ENCODE results near the gene CLASP2. TPM values are rescaled to one million over a fixed set of nuclear protein-coding genes. Genes with fewer than 3 reads are reported as not detected.

The CLASP2 gene
- total RNA-seq, 3 donors from 2014 or later (not counting 1 experiment from before 2014, with no cell fraction given) = 93.8 to 109 (median 99.3) TPM

DNA sequence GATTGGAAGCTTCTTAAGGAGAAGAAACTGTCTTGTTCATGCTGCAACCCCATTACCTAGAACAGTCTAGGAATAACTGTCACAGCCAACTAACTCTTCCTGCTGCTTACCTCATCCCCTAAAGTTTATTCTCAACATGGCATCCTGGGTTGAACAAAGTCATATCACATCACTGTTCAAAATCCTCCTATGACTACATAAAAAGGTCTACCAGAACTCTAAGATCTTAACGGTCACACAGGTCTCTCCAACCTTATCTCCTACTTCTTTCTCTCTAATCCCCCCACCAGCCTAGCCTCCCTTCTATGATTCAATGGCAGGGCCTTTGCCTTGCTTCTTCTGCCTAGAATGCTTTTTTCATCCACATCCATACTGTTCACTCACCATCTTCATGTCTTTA, 69.3 kb downstream of the CLASP2 start:
- no peak overlapping the region for H3K27ac Mint-ChIP-seq
- WGBS (ENCODE audit: insufficient coverage) = 86% methylated on average over 1 of the region's 1 CpG
- no peaks in the 10 kb centered on the region for H3K27me3 Mint-ChIP-seq (ENCODE audit: low read depth in 2 of 2)

DNA sequence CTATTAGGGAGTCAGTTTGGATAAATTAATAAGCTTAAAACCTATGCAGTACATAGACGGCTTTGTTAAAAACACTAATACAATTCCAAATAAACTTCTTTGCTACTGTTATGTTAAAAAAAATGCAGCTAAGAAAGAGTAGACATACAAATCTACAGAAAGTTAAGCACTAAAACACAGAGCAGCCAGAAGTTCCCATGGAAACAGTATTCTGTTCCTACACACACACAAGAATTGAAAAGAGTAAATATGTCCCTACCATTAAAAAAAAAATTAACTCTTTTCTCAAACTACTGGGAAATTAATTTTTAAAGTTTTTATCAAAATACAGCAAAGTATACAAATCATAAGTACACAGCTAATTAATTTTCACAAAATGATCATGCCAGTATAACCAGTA, 71.6 kb downstream of the CLASP2 start:
- Histone ChIP-seq H3K4me3 (ENCODE audit: low read length) (no peak overlapping the region), H3K9me3 (ENCODE audit: control insufficient read depth, insufficient read depth, low read length) (no peaks in the 10 kb centered on the region), H3K27ac (ENCODE audit: low read length) (no peak overlapping the region), H3K4me1 (ENCODE audit: control insufficient read depth, insufficient read depth, low read length) (no peaks in the 10 kb centered on the region), H3K27me3 (ENCODE audit: control insufficient read depth, insufficient read depth, low read length) (no peaks in the 10 kb centered on the region), H3K36me3 (ENCODE audit: control insufficient read depth, insufficient read depth, low read length) (peaks cover 12% of the 10 kb centered on the region)
- H3K9me3 Mint-ChIP-seq = no peaks in the 10 kb centered on the region
- TF ChIP-seq, protein P1, sequence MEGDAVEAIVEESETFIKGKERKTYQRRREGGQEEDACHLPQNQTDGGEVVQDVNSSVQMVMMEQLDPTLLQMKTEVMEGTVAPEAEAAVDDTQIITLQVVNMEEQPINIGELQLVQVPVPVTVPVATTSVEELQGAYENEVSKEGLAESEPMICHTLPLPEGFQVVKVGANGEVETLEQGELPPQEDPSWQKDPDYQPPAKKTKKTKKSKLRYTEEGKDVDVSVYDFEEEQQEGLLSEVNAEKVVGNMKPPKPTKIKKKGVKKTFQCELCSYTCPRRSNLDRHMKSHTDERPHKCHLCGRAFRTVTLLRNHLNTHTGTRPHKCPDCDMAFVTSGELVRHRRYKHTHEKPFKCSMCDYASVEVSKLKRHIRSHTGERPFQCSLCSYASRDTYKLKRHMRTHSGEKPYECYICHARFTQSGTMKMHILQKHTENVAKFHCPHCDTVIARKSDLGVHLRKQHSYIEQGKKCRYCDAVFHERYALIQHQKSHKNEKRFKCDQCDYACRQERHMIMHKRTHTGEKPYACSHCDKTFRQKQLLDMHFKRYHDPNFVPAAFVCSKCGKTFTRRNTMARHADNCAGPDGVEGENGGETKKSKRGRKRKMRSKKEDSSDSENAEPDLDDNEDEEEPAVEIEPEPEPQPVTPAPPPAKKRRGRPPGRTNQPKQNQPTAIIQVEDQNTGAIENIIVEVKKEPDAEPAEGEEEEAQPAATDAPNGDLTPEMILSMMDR (IDR thresholded peaks at IDR 0.05) = no peak
- H3K4me3 Mint-ChIP-seq = no peak overlapping the region
- intact Hi-C loops (cut with micrococcal nuclease) = no loop called here
- no peak for ATAC-seq
- H3K4me1 Mint-ChIP-seq = peaks cover 17 to 23% of the 10 kb centered on the region in 2 donors
- no peaks in the 10 kb centered on the region for H3K27me3 Mint-ChIP-seq (ENCODE audit: low read depth in 2 of 2)
- DNase-seq = no peak
- no CpG with 5 or more reads among the region's 1 CpG for WGBS (ENCODE audit: insufficient coverage)
- H3K27ac Mint-ChIP-seq = no peak overlapping the region
- no peaks in the 10 kb centered on the region for H3K36me3 Mint-ChIP-seq

More for the DNA sequence above, 69.3 kb downstream of the CLASP2 start:
- Histone ChIP-seq H3K27me3 (ENCODE audit: control insufficient read depth, insufficient read depth, low read length) (no peaks in the 10 kb centered on the region), H3K36me3 (ENCODE audit: control insufficient read depth, insufficient read depth, low read length) (peaks cover 9% of the 10 kb centered on the region), H3K27ac (ENCODE audit: low read length) (no peak overlapping the region), H3K4me1 (ENCODE audit: control insufficient read depth, insufficient read depth, low read length) (no peaks in the 10 kb centered on the region), H3K4me3 (ENCODE audit: low read length) (no peak overlapping the region), H3K9me3 (ENCODE audit: control insufficient read depth, insufficient read depth, low read length) (no peaks in the 10 kb centered on the region)
- TF ChIP-seq, protein P1 (IDR thresholded peaks at IDR 0.05) = no peak
- ATAC-seq = no peak
- no peak for DNase-seq
- Mint-ChIP-seq H3K4me3 (no peak overlapping the region), H3K9me3 (no peaks in the 10 kb centered on the region), H3K4me1 (peaks cover 33 to 38% of the 10 kb centered on the region in 2 donors), H3K36me3 (no peaks in the 10 kb centered on the region)
- intact Hi-C loops (cut with micrococcal nuclease) = no loop called here

DNA sequence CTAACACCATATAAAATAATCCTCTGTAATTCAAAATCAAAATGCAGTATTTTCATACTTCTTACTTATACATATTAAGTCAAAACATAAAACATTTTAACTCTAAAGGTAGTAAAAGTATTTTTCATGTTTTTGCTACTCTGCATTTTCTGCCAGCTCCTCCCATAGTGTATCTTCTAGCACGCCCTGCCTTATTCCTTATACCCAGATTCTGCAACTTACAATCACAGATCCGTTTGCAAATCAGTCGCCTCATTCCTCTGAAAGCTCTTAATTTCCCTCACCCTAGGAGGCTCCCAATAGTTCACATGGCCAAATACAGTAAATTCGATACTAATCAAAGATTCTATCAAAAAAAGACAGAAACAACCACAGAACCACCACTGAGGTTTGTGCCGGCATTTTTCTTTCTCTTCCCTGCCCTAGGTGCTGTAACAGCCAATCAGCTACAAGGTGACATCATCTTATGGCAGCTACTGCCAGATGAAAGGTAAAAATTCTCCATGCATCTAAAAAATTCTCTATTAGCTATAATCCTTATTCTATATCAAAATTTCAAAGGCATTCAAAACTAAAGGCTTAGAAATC, 72.9 kb downstream of the CLASP2 start:
- ATAC-seq = peak in 2 of 3 donors; percentile 36 to 67
- no peaks in the 10 kb centered on the region for H3K9me3 Mint-ChIP-seq
- no peaks in the 10 kb centered on the region for H3K4me1 ChIP-seq (ENCODE audit: control insufficient read depth, insufficient read depth, low read length)
- H3K4me3 Mint-ChIP-seq = no peak overlapping the region
- H3K4me1 Mint-ChIP-seq = peaks cover 10 to 16% of the 10 kb centered on the region in 2 donors
- H3K27me3 Mint-ChIP-seq (ENCODE audit: low read depth in 2 of 2) = no peaks in the 10 kb centered on the region
- peak in 1 of 2 donors; percentile 67 for DNase-seq
- H3K27me3 ChIP-seq (ENCODE audit: control insufficient read depth, insufficient read depth, low read length) = no peaks in the 10 kb centered on the region
- TF ChIP-seq, protein P1 (IDR thresholded peaks at IDR 0.05) = no peak
- H3K27ac Mint-ChIP-seq = no peak overlapping the region
- WGBS (ENCODE audit: insufficient coverage) = 72% methylated on average over 5 of the region's 5 CpGs
- H3K4me3 ChIP-seq (ENCODE audit: low read length) = no peak overlapping the region
- intact Hi-C loops (cut with micrococcal nuclease) = no loop called here
- H3K27ac ChIP-seq (ENCODE audit: low read length) = no peak overlapping the region
- H3K36me3 ChIP-seq (ENCODE audit: control insufficient read depth, insufficient read depth, low read length) = peaks cover 12% of the 10 kb centered on the region
- H3K36me3 Mint-ChIP-seq = no peaks in the 10 kb centered on the region
- H3K9me3 ChIP-seq (ENCODE audit: control insufficient read depth, insufficient read depth, low read length) = no peaks in the 10 kb centered on the region

DNA sequence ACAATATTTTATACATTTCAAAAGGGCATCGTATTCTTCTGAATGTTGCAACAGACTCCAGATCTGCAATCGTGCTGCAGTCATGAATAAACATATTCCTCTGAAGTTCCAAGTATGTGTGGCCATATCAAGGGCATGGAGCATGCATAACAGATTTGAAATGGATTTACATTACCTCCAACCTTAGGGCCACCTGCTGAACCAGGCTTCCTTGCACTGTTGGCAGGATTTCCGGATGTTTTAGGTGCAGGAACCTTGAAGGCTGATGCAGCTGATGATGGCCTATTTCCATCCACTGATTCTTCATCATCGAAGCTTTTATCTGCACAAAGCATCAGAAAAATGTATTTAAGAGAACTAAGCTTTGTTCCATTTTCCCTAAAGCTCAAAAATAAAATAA, 73.5 kb downstream of the CLASP2 start:
- Mint-ChIP-seq H3K4me3 (no peak overlapping the region), H3K4me1 (peaks cover 11 to 16% of the 10 kb centered on the region in 2 donors), H3K27me3 (ENCODE audit: low read depth in 2 of 2) (no peaks in the 10 kb centered on the region), H3K27ac (peak overlapping the region in 1 of 2 donors; percentile 43), H3K9me3 (no peaks in the 10 kb centered on the region), H3K36me3 (no peaks in the 10 kb centered on the region)
- DNase-seq = no peak
- H3K4me3 ChIP-seq (ENCODE audit: low read length) = no peak overlapping the region
- ATAC-seq = no peak
- no peak overlapping the region for H3K27ac ChIP-seq (ENCODE audit: low read length)
- H3K9me3 ChIP-seq (ENCODE audit: control insufficient read depth, insufficient read depth, low read length) = no peaks in the 10 kb centered on the region
- H3K27me3 ChIP-seq (ENCODE audit: control insufficient read depth, insufficient read depth, low read length) = no peaks in the 10 kb centered on the region
- peaks cover 12% of the 10 kb centered on the region for H3K36me3 ChIP-seq (ENCODE audit: control insufficient read depth, insufficient read depth, low read length)
- intact Hi-C loops (cut with micrococcal nuclease) = no loop called here
- 99% methylated on average over 3 of the region's 4 CpGs for WGBS (ENCODE audit: insufficient coverage)
- no peaks in the 10 kb centered on the region for H3K4me1 ChIP-seq (ENCODE audit: control insufficient read depth, insufficient read depth, low read length)
- TF ChIP-seq, protein P1 (IDR thresholded peaks at IDR 0.05) = no peak
